GM23248 (cell line): ENCODE results near the gene ATP6V0E1. TPM values are rescaled to one million over a fixed set of nuclear protein-coding genes. Genes with fewer than 3 reads are reported as not detected.

Experiments used
- DNase-seq: peaks from one replicate; pipeline ENCODE4 v3.0.0-alpha.2; 2015
- H2AFZ ChIP-seq: fragments of 200-600 bp; sonication (generic); 2 replicates; pipeline ENCODE4 v1.6.1; 2016; ENCODE audit warnings: antibody characterized with exemption
- H3F3A ChIP-seq: fragments of 200-600 bp; sonication (generic); 2 replicates; pipeline ENCODE4 v1.6.1; 2016; ENCODE audit warnings: mild to moderate bottlenecking, antibody characterized with exemption, mixed run types; ENCODE audit not compliant: insufficient read depth
- H3K27ac ChIP-seq: fragments of 200-600 bp; sonication (generic); 2 replicates; pipeline ENCODE4 v1.5.1; 2016; ENCODE audit warnings: mild to moderate bottlenecking
- H3K27me3 ChIP-seq: fragments of 200-600 bp; sonication (generic); replicated peaks from 2 replicates; pipeline ENCODE4 v1.6.1; 2016; ENCODE audit warnings: mild to moderate bottlenecking; ENCODE audit not compliant: insufficient read depth
- H3K36me3 ChIP-seq: fragments of 200-600 bp; sonication (generic); 2 replicates; pipeline ENCODE4 v1.6.1; 2016; ENCODE audit warnings: low read depth, mild to moderate bottlenecking
- H3K4me1 ChIP-seq: fragments of 200-600 bp; sonication (generic); 2 replicates; pipeline ENCODE4 v1.6.1; 2016; ENCODE audit warnings: mild to moderate bottlenecking; ENCODE audit not compliant: insufficient read depth
- H3K4me2 ChIP-seq: fragments of 200-600 bp; sonication (generic); one replicate; pipeline ENCODE4 v1.6.1; 2016; ENCODE audit warnings: mild to moderate bottlenecking; ENCODE audit not compliant: unreplicated experiment
- H3K4me3 ChIP-seq: fragments of 200-600 bp; sonication (generic); 2 replicates; pipeline ENCODE4 v1.5.1; 2016; ENCODE audit warnings: mild to moderate bottlenecking
- H3K79me2 ChIP-seq: fragments of 200-600 bp; sonication (generic); 2 replicates; pipeline ENCODE4 v1.6.1; 2016; ENCODE audit warnings: mild to moderate bottlenecking; ENCODE audit not compliant: insufficient read depth
- H3K9ac ChIP-seq: fragments of 200-600 bp; sonication (generic); 2 replicates; pipeline ENCODE4 v1.6.1; 2016; ENCODE audit warnings: mild to moderate bottlenecking
- H3K9me2 ChIP-seq: fragments of 200-600 bp; sonication (generic); 2 replicates; pipeline ENCODE4 v1.6.1; 2016; ENCODE audit warnings: mixed run types, mild to moderate bottlenecking, moderate library complexity; ENCODE audit not compliant: insufficient read depth
- H3K9me3 ChIP-seq: fragments of 200-600 bp; sonication (generic); one replicate; pipeline ENCODE4 v1.6.1; 2017; ENCODE audit warnings: low read depth
- H4K20me1 ChIP-seq: fragments of 200-600 bp; sonication (generic); 2 replicates; pipeline ENCODE4 v1.6.0; 2016; ENCODE audit not compliant: insufficient read depth
- EZH2 ChIP-seq: fragments of 200-600 bp; sonication (generic); IDR thresholded peaks from 2 replicates; pipeline ENCODE4 v1.6.1; 2018; ENCODE audit warnings: antibody characterized with exemption, mild to moderate bottlenecking; ENCODE audit not compliant: insufficient read depth, poor library complexity, severe bottlenecking
- EZH2phosphoT487 ChIP-seq: fragments of 200-600 bp; sonication (generic); IDR thresholded peaks from 2 replicates; pipeline ENCODE4 v1.6.1; 2018; ENCODE audit warnings: antibody characterized with exemption, moderate library complexity, mild to moderate bottlenecking, low read depth; ENCODE audit not compliant: insufficient read depth
- WGBS, 2 experiments: methylation state at CpG; one replicate each; pipeline ENCODE4 v1.1.6; 2015 to 2017; ENCODE audit warnings: low lambda C conversion rate in 2 of 2, low coverage in 1 of 2; ENCODE audit errors: missing lambda C conversion rate in 2 of 2; 5-methylcytosine and 5-hydroxymethylcytosine counted together
- in situ Hi-C: fragments of 300-500 bp; cut with MboI; formaldehyde crosslinking; loops from 2 replicates; pipeline ENCODE4 v1.15.0; 2020
- polyA plus RNA-seq: library from polyadenylated mRNA; unstranded; fragments of >200 nt; fragmentation: Nextera tagmentation; extraction: Ambion mirVana; gene quantifications from 2 replicates; pipeline ENCODE4 v1.2.1, GENCODE V29; 2016
- total RNA-seq: library from RNA; depleted of rRNA; stranded (reverse); fragments of >200 nt; shearing (Covaris generic); gene quantifications from 2 replicates; pipeline ENCODE4 v1.2.3, GENCODE V29; 2014

Gene ATP6V0E1
- total and polyA plus RNA-seq, 2 experiments from 2014 or later = 175 to 675 TPM

DNA sequence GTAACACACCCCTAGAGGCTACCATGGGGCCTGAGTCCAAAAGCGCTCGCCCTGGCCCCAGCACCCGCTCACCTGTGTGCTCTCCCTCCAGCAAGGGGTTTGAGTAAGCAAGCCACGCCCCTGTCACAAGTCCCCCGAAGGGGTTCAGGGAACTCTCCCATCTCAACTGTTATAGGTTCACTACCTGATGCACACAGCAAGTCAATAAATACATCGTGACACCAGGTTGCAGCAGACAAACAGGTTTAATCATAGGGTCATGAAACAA, 64.2 kb downstream of the ATP6V0E1 start:
- in situ Hi-C loops = no loop called here
- Histone ChIP-seq H2AFZ (no peak overlapping the region), H3K9ac (no peak overlapping the region), H4K20me1 (no peaks in the 10 kb centered on the region), H3K4me1 (peaks cover 18% of the 10 kb centered on the region), H3K9me3 (no peaks in the 10 kb centered on the region), H3K79me2 (no peaks in the 10 kb centered on the region), H3F3A (0 out of 2 replicates have a peak, but pooled peaks cover 6% of the 10 kb centered on the region), H3K27ac (no peak overlapping the region), H3K4me3 (no peak overlapping the region), H3K27me3 (no peaks in the 10 kb centered on the region), H3K4me2 (no peak overlapping the region), H3K9me2 (no peaks in the 10 kb centered on the region), H3K36me3 (no peaks in the 10 kb centered on the region)
- DNase-seq = no peak
- 48 to 54% methylated on average over 6 of the region's 6 CpGs for whole genome bisulfite sequencing, 2 experiments
- TF ChIP-seq EZH2 (no peak), EZH2phosphoT487 (no peak)

DNA sequence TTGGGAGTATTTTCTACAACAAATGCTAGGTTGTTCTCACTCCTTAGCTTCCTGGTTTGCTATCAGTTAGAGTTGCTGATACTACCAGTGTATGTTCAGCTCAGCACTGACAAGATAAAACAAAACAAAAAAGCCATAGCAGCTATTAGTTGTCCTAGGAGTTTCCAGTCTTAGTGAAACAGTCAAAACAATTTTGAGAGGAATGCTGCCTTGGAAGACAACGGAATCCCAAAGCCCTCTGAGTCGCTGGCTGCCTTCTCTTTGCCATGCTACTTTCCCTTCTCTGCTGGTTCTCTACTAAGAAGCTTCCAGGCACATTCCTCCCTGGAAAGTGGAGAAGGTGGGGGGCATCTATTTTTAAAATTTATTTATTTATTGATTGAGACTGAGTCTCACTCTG, 67.2 kb downstream of the ATP6V0E1 start:
- Histone ChIP-seq H3K4me2 (peak overlapping the region; percentile 44), H3K36me3 (no peaks in the 10 kb centered on the region), H3K27me3 (no peaks in the 10 kb centered on the region), H3F3A (0 out of 2 replicates have a peak, but pooled peaks cover 6% of the 10 kb centered on the region), H3K9me2 (no peaks in the 10 kb centered on the region), H3K79me2 (no peaks in the 10 kb centered on the region), H3K27ac (no peak overlapping the region), H2AFZ (peak overlapping the region; percentile 66), H3K4me3 (0 out of 2 replicates have a peak overlapping the region, but pooled peaks have one; percentile 13), H4K20me1 (no peaks in the 10 kb centered on the region), H3K9me3 (no peaks in the 10 kb centered on the region), H3K4me1 (peaks cover 18% of the 10 kb centered on the region), H3K9ac (0 out of 2 replicates have a peak overlapping the region, but pooled peaks have one; percentile 6)
- in situ Hi-C loops = no loop called here
- 50 to 55% methylated on average over 2 of the region's 2 CpGs for WGBS, 2 experiments
- DNase-seq = peak; percentile 52
- TF ChIP-seq EZH2 (no peak), EZH2phosphoT487 (no peak)

DNA sequence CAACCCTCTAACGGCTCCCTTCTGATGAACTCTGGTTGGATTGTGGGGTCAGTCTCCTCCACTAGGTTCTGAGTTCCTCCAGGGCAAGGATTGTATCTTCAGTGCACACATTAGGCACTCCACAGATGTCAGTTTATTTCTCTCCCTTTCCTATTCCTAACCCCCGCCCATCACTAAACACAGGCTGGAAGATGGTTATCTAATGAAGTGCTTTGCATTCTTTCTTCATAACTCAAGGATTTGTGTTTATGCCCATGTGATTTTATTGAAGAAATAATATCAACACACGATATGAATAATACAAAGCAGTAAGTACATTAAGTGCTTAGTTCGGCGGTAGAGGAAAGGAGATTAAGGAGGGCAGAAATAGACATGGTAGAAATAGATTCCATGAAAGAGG, 68.2 kb downstream of the ATP6V0E1 start:
- TF ChIP-seq EZH2 (no peak), EZH2phosphoT487 (no peak)
- WGBS, 2 experiments = 50 to 57% methylated on average over 5 of the region's 5 CpGs
- Histone ChIP-seq H3K27ac (no peak overlapping the region), H3K4me2 (peak overlapping the region; percentile 44), H3K79me2 (no peaks in the 10 kb centered on the region), H3K9me2 (no peaks in the 10 kb centered on the region), H3K27me3 (no peaks in the 10 kb centered on the region), H3K9me3 (no peaks in the 10 kb centered on the region), H3K4me3 (0 out of 2 replicates have a peak overlapping the region, but pooled peaks have one; percentile 6), H3K36me3 (no peaks in the 10 kb centered on the region), H3F3A (0 out of 2 replicates have a peak, but pooled peaks cover 6% of the 10 kb centered on the region), H3K4me1 (peaks cover 18% of the 10 kb centered on the region), H3K9ac (no peak overlapping the region; the same call in 1 of the 2 replicates), H4K20me1 (no peaks in the 10 kb centered on the region), H2AFZ (0 out of 2 replicates have a peak overlapping the region, but pooled peaks have one; percentile 14)
- peak; percentile 57 for DNase-seq
- in situ Hi-C loops = no loop called here

DNA sequence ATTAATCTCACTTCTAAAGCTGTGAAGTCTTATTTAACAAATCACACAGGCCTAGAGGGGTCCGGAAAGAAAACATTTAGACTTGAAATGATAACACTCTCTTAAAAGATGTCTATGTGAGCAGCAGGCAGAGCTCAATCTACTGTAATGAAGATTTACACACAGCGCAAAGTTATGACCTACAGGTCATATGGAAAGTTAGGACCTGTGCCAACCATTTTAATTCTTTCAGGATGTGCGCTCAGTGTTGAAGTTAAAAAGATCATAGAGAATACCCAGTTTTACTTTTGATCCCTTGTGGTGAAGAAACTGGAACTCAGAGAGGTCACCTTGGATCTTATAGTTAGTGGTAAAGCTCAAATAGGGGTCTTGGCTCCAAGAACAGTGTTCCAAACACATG, 69.5 kb downstream of the ATP6V0E1 start:
- Histone ChIP-seq H3K27me3 (no peaks in the 10 kb centered on the region), H3K4me3 (no peak overlapping the region), H3K9me2 (no peaks in the 10 kb centered on the region), H2AFZ (no peak overlapping the region), H3K4me2 (no peak overlapping the region), H3K9ac (no peak overlapping the region), H3K4me1 (peaks cover 21% of the 10 kb centered on the region), H3K36me3 (no peaks in the 10 kb centered on the region), H3K9me3 (no peaks in the 10 kb centered on the region), H3K79me2 (peaks cover 3% of the 10 kb centered on the region), H3F3A (peaks cover 13% of the 10 kb centered on the region), H4K20me1 (no peaks in the 10 kb centered on the region), H3K27ac (no peak overlapping the region)
- 83 to 85% methylated on average over 3 of the region's 3 CpGs for WGBS, 2 experiments
- in situ Hi-C loops = no loop called here
- no peak for DNase-seq
- TF ChIP-seq EZH2 (no peak), EZH2phosphoT487 (no peak)
